A549 (cell line): ENCODE data around the gene IER5L. TPM values are rescaled to one million over a fixed set of nuclear protein-coding genes. Genes with fewer than 3 reads are reported as not detected.

Experiments
- ATAC-seq, 2 experiments: fragments of 200-7000 bp in 1 of 2; fragments of >200 bp in 1 of 2; cut with Nextera tagmentation in 1 of 2; cut with Tn5 transposase in 1 of 2; 3 replicates each; pipeline versions ENCODE4 v1.8.0 to v1.9.1; 2018 to 2020; ENCODE audit warnings: mild to moderate bottlenecking in 1 of 2, moderate library complexity in 1 of 2
- CTCF ChIA-PET: fragments of 300-600 bp; sonication (Branson Sonifier 250); formaldehyde crosslinking; extraction: SDS; loops from one replicate; lab custom pipeline; 2021; ENCODE audit warnings: antibody characterized with exemption, inconsistent platforms; lab: Yijun Ruan, JAX
- POLR2A ChIA-PET: fragments of 350-600 bp; formaldehyde crosslinking; extraction: SDS; loops from one replicate; lab custom pipeline; 2021; ENCODE audit warnings: antibody characterized with exemption, inconsistent platforms; lab: Yijun Ruan, JAX
- DNase-seq, 2 experiments: peaks; one replicate each; pipeline versions ENCODE4 v3.0.0 to v3.0.0-alpha.2; 2011 to 2016; ENCODE audit warnings: low read depth in 1 of 2, low spot score in 1 of 2
- FAIRE-seq: peaks from 2 replicates; lab custom pipeline; 2011; peaks lifted over from hg19 to GRCh38; lab: Jason Lieb, UNC
- H3K27ac ChIP-seq, 2 experiments: fragments of >200 bp; sonication (Bioruptor Twin); formaldehyde crosslinking; 3 replicates each; pipeline ENCODE4 v1.5.1; 2016 to 2017
- H3K4me1 ChIP-seq: fragments of >200 bp; sonication (Bioruptor Twin); formaldehyde crosslinking; 3 replicates; pipeline ENCODE4 v1.6.1; 2016
- H3K4me2 ChIP-seq: fragments of >200 bp; sonication (Bioruptor Twin); formaldehyde crosslinking; 3 replicates; pipeline ENCODE4 v1.6.1; 2016
- H3K4me3 ChIP-seq: fragments of >200 bp; sonication (Bioruptor Twin); formaldehyde crosslinking; 3 replicates; pipeline ENCODE4 v1.5.1; 2016
- H3K9me3 ChIP-seq: fragments of >200 bp; sonication (Bioruptor Twin); formaldehyde crosslinking; 3 replicates; pipeline ENCODE4 v1.6.1; 2016
- BHLHE40 ChIP-seq: IDR thresholded peaks from 2 replicates; pipeline ENCODE4 v1.6.1; 2012; ENCODE audit warnings: low read depth, low read length, inconsistent platforms
- CBX2 ChIP-seq: fragments of 200-600 bp; sonication (generic); IDR thresholded peaks from 2 replicates; pipeline ENCODE4 v1.6.1; 2016; ENCODE audit warnings: low read depth, mild to moderate bottlenecking, borderline replicate concordance
- CEBPB ChIP-seq, 2 experiments: fragments of >200 bp in 1 of 2; sonication (Bioruptor Twin) in 1 of 2; formaldehyde crosslinking in 1 of 2; IDR thresholded peaks; 2 replicates each; pipeline ENCODE4 v1.6.1; 2012 to 2016
- E2F6 ChIP-seq: IDR thresholded peaks from 2 replicates; pipeline ENCODE4 v1.6.1; 2012; ENCODE audit warnings: low read depth, borderline replicate concordance
- EHF ChIP-seq: fragments of 250-450 bp; sonication (Bioruptor Pico); IDR thresholded peaks from 2 replicates; pipeline ENCODE4 v1.5.0; 2020; ENCODE audit warnings: mild to moderate bottlenecking
- EP300 ChIP-seq, 2 experiments: fragments of >200 bp; sonication (Bioruptor Twin); formaldehyde crosslinking; IDR thresholded peaks; 2 replicates in 1 of 2; 3 replicates in 1 of 2; pipeline ENCODE4 v1.6.1; 2016 to 2017
- HDAC2 ChIP-seq: fragments of 200-600 bp; sonication (generic); IDR thresholded peaks from 2 replicates; pipeline ENCODE4 v1.6.1; 2016
- HOXB5 ChIP-seq: fragments of 250-450 bp; sonication (Bioruptor Pico); IDR thresholded peaks from 2 replicates; pipeline ENCODE4 v1.5.0; 2020; ENCODE audit warnings: mild to moderate bottlenecking, moderate library complexity
- JUN ChIP-seq, 2 experiments: fragments of >200 bp; sonication (Bioruptor Twin); formaldehyde crosslinking; IDR thresholded peaks; 2 replicates in 1 of 2; 3 replicates in 1 of 2; pipeline ENCODE4 v1.6.1; 2016 to 2017
- KDM1A ChIP-seq: fragments of 200-600 bp; sonication (generic); IDR thresholded peaks from 2 replicates; pipeline ENCODE4 v1.6.1; 2016; ENCODE audit warnings: low read depth, mild to moderate bottlenecking
- KDM5A ChIP-seq: fragments of 200-600 bp; sonication (generic); IDR thresholded peaks from 2 replicates; pipeline ENCODE4 v1.6.1; 2016; ENCODE audit warnings: antibody characterized with exemption, mild to moderate bottlenecking
- MAX ChIP-seq: IDR thresholded peaks from 2 replicates; pipeline ENCODE4 v1.6.1; 2012
- NPAS2 ChIP-seq: fragments of 250-450 bp; sonication (Bioruptor Pico); IDR thresholded peaks from 2 replicates; pipeline ENCODE4 v1.8.0; 2022; ENCODE audit warnings: mild to moderate bottlenecking, moderate library complexity, borderline replicate concordance
- PBX3 ChIP-seq: IDR thresholded peaks from 2 replicates; pipeline ENCODE4 v1.6.1; 2012
- POLR2AphosphoS2 ChIP-seq: conservative IDR thresholded peaks from 2 replicates; pipeline ENCODE4 v1.6.1; 2012; ENCODE audit warnings: low read length, improper control_type of control experiment, inconsistent platforms
- RARB ChIP-seq: fragments of 250-450 bp; sonication (Bioruptor Pico); IDR thresholded peaks from 2 replicates; pipeline ENCODE4 v1.8.0; 2021; ENCODE audit warnings: mild to moderate bottlenecking, moderate library complexity
- RCOR1 ChIP-seq: fragments of 150-350 bp; IDR thresholded peaks from 2 replicates; pipeline ENCODE4 v1.6.1; 2014; ENCODE audit warnings: antibody characterized with exemption, low read length, low read depth
- RFX5 ChIP-seq: fragments of 450-650 bp; IDR thresholded peaks from 2 replicates; pipeline ENCODE4 v1.7.1; 2014; ENCODE audit warnings: antibody characterized with exemption, mild to moderate bottlenecking, moderate library complexity
- RNF2 ChIP-seq: fragments of 200-600 bp; sonication (generic); IDR thresholded peaks from 2 replicates; pipeline ENCODE4 v1.6.1; 2016; ENCODE audit warnings: low read depth, mild to moderate bottlenecking, antibody characterized with exemption, moderate library complexity, borderline replicate concordance
- SMC3 ChIP-seq: fragments of >200 bp; sonication (Bioruptor Twin); formaldehyde crosslinking; IDR thresholded peaks from 3 replicates; pipeline ENCODE4 v1.6.1; 2018; ENCODE audit warnings: inconsistent platforms
- TP53 ChIP-seq: fragments of 250-450 bp; sonication (Bioruptor Pico); IDR thresholded peaks from 2 replicates; pipeline ENCODE4 v1.5.0; 2021; ENCODE audit warnings: mild to moderate bottlenecking, moderate library complexity
- ZFP36 ChIP-seq: fragments of 450-650 bp; IDR thresholded peaks from 2 replicates; pipeline ENCODE4 v1.6.1; 2014; ENCODE audit warnings: borderline replicate concordance; ENCODE audit not compliant: partially characterized antibody
- ZNF302 ChIP-seq: fragments of 250-450 bp; sonication (Bioruptor Pico); IDR thresholded peaks from 2 replicates; pipeline ENCODE4 v1.9.0; 2021; ENCODE audit warnings: inconsistent platforms, mild to moderate bottlenecking, moderate library complexity
- WGBS: methylation state at CpG from one replicate; pipeline ENCODE4 v1.1.6; 2017; ENCODE audit errors: missing lambda C conversion rate; 5-methylcytosine and 5-hydroxymethylcytosine counted together
- polyA plus RNA-seq, 4 experiments: library from polyadenylated mRNA; depleted of rRNA in 3 of 4; stranded (reverse); fragments of >200 nt; fragmentation: RNase III in 1 of 4; extraction: RNeasy Plus Mini Kit Qiagen cat#74134 plus additional on column Dnase treatment in 1 of 4; gene quantifications; 2 replicates in 3 of 4; 3 replicates in 1 of 4; pipeline ENCODE4 v1.2.3, GENCODE V29; 2011 to 2017
- TF ChIP-seq, protein P1 (sequence below): fragments of >200 bp; sonication (Bioruptor Twin); formaldehyde crosslinking; IDR thresholded peaks from 3 replicates; pipeline ENCODE4 v1.5.1; 2016
- TF ChIP-seq, protein P2 (sequence below): fragments of >200 bp; sonication (Bioruptor Twin); formaldehyde crosslinking; IDR thresholded peaks from 2 replicates; pipeline ENCODE4 v1.6.1; 2016
- TF ChIP-seq, protein P3 (sequence below): fragments of 200-600 bp; sonication (generic); IDR thresholded peaks from 2 replicates; pipeline ENCODE4 v1.6.1; 2016; ENCODE audit warnings: antibody characterized with exemption, mild to moderate bottlenecking, moderate library complexity
- TF ChIP-seq, protein P4 (sequence below): fragments of 450-650 bp; IDR thresholded peaks from 2 replicates; pipeline ENCODE4 v1.6.1; 2014; ENCODE audit warnings: antibody characterized with exemption

Gene IER5L
- polyA plus RNA-seq, 2 of the 4 experiments (the other 2 are of a cell fraction), result 25.1 to 67.5 TPM

GRCh38 chr9:129174724-129175514, 3.1 kb downstream of the IER5L start (continued):
- TF ChIP-seq E2F6 (0 out of 2 replicates have a peak, but pooled peaks have one; percentile 36), CEBPB (IDR thresholded peaks at IDR 0.05) (no peak)
- TF ChIP-seq, all 56 proteins: peak for 18

- ATAC-seq (peak; percentile 16 to 63; a peak in 5 of 6 replicates), FAIRE-seq (no peak), DNase-seq (peak; percentile 89 to 93)
- Histone ChIP-seq H3K27ac (peak overlapping the region; percentile 99), H3K4me1 (peaks cover 45% of the 10 kb centered on the region), H3K4me3 (peak overlapping the region; percentile 87), H3K9me3 (no peaks in the 10 kb centered on the region), H3K4me2 (peak overlapping the region; percentile 96)
- ChIA-PET CTCF (interaction anchor here (0.6 to 38.0 kb wide), 71 partner anchors 8 to 630 kb away, joined by 3 to 1029 read pairs (median 4); partner anchors contain the start of genes C9orf50 and NTMT1), POLR2A (interaction anchor here (0.6 to 7.3 kb wide), 27 partner anchors 7 to 452 kb away, joined by 3 to 171 read pairs (median 4); partner anchors contain the start of gene NTMT1)
- WGBS, result 2% methylated on average over 25 of the region's 55 CpGs
- TF ChIP-seq NPAS2 (no peak), RNF2 (no peak), MAX (peak; percentile 81), RCOR1 (no peak), HDAC2 (no peak), HOXB5 (0 out of 2 replicates have a peak, but pooled peaks have one; percentile 33), TP53 (CRISPR knock-in tag) (no peak; the same call in 1 of the 2 replicates), PBX3 (0 out of 2 replicates have a peak, but pooled peaks have one; percentile 39), ZNF302 (CRISPR knock-in tag) (no peak), RFX5 (no peak), CBX2 (no peak), KDM1A (no peak), BHLHE40 (no peak), JUN (IDR thresholded peaks at IDR 0.05) (peak; percentile 56 to 68), SMC3 (peak; percentile 90), EP300 (IDR thresholded peaks at IDR 0.05) (no peak; a peak in 1 of 5 replicates), E2F6 (no peak; the same call in 1 of the 2 replicates), RARB (CRISPR knock-in tag) (no peak), EHF (CRISPR knock-in tag) (no peak), POLR2AphosphoS2 (no peak), KDM5A (no peak), ZFP36 (no peak)
- TF ChIP-seq, protein P1, sequence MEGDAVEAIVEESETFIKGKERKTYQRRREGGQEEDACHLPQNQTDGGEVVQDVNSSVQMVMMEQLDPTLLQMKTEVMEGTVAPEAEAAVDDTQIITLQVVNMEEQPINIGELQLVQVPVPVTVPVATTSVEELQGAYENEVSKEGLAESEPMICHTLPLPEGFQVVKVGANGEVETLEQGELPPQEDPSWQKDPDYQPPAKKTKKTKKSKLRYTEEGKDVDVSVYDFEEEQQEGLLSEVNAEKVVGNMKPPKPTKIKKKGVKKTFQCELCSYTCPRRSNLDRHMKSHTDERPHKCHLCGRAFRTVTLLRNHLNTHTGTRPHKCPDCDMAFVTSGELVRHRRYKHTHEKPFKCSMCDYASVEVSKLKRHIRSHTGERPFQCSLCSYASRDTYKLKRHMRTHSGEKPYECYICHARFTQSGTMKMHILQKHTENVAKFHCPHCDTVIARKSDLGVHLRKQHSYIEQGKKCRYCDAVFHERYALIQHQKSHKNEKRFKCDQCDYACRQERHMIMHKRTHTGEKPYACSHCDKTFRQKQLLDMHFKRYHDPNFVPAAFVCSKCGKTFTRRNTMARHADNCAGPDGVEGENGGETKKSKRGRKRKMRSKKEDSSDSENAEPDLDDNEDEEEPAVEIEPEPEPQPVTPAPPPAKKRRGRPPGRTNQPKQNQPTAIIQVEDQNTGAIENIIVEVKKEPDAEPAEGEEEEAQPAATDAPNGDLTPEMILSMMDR, result peak; percentile 88
- TF ChIP-seq, protein P2, sequence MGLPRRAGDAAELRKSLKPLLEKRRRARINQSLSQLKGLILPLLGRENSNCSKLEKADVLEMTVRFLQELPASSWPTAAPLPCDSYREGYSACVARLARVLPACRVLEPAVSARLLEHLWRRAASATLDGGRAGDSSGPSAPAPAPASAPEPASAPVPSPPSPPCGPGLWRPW, result no peak
- TF ChIP-seq, protein P3, sequence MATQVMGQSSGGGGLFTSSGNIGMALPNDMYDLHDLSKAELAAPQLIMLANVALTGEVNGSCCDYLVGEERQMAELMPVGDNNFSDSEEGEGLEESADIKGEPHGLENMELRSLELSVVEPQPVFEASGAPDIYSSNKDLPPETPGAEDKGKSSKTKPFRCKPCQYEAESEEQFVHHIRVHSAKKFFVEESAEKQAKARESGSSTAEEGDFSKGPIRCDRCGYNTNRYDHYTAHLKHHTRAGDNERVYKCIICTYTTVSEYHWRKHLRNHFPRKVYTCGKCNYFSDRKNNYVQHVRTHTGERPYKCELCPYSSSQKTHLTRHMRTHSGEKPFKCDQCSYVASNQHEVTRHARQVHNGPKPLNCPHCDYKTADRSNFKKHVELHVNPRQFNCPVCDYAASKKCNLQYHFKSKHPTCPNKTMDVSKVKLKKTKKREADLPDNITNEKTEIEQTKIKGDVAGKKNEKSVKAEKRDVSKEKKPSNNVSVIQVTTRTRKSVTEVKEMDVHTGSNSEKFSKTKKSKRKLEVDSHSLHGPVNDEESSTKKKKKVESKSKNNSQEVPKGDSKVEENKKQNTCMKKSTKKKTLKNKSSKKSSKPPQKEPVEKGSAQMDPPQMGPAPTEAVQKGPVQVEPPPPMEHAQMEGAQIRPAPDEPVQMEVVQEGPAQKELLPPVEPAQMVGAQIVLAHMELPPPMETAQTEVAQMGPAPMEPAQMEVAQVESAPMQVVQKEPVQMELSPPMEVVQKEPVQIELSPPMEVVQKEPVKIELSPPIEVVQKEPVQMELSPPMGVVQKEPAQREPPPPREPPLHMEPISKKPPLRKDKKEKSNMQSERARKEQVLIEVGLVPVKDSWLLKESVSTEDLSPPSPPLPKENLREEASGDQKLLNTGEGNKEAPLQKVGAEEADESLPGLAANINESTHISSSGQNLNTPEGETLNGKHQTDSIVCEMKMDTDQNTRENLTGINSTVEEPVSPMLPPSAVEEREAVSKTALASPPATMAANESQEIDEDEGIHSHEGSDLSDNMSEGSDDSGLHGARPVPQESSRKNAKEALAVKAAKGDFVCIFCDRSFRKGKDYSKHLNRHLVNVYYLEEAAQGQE, result no peak
- TF ChIP-seq, protein P4, sequence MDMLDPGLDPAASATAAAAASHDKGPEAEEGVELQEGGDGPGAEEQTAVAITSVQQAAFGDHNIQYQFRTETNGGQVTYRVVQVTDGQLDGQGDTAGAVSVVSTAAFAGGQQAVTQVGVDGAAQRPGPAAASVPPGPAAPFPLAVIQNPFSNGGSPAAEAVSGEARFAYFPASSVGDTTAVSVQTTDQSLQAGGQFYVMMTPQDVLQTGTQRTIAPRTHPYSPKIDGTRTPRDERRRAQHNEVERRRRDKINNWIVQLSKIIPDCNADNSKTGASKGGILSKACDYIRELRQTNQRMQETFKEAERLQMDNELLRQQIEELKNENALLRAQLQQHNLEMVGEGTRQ, result no peak
Observed at GRCh38 chr9:129174102-129174723, 3.8 kb downstream of the IER5L start.
